SW 1271 (cell line): ENCODE results near the gene SLC6A6.

Experiments used
- DNase-seq, 2 experiments: peaks; one replicate each; lab custom pipeline; 2025; lab: John Stamatoyannopoulos, UW

SLC6A6 gene

GRCh38 chr3:14372587-14372986 is 29.8 kb upstream of the SLC6A6 start:
- DNase-seq = no peak

GRCh38 chr3:14373753-14374376 is 28.5 kb upstream of the SLC6A6 start:
- no peak for DNase-seq

GRCh38 chr3:14374444-14374883 is 27.9 kb upstream of the SLC6A6 start:
- no peak for DNase-seq

GRCh38 chr3:14375192-14375591 is 27.2 kb upstream of the SLC6A6 start:
- no peak for DNase-seq

- DNase-seq = no peak
Observed at GRCh38 chr3:14376348-14377043, 25.9 kb upstream of the SLC6A6 start.

GRCh38 chr3:14377044-14377837 is 25.2 kb upstream of the SLC6A6 start:
- no peak for DNase-seq

- no peak for DNase-seq
Observed at GRCh38 chr3:14377838-14378169, 24.6 kb upstream of the SLC6A6 start.

- DNase-seq = no peak
Observed at GRCh38 chr3:14378415-14378814, 24.0 kb upstream of the SLC6A6 start.

GRCh38 chr3:14379843-14380242 is 22.6 kb upstream of the SLC6A6 start:
- DNase-seq = no peak

- DNase-seq = no peak
Observed at GRCh38 chr3:14386254-14386653, 16.2 kb upstream of the SLC6A6 start.

- no peak for DNase-seq
Observed at GRCh38 chr3:14388201-14388600, 14.2 kb upstream of the SLC6A6 start.

GRCh38 chr3:14389166-14389606 is 13.2 kb upstream of the SLC6A6 start:
- no peak for DNase-seq

GRCh38 chr3:14389716-14390115 is 12.7 kb upstream of the SLC6A6 start:
- no peak for DNase-seq

- no peak for DNase-seq
Observed at GRCh38 chr3:14391033-14391432, 11.4 kb upstream of the SLC6A6 start.

- DNase-seq = no peak
Observed at GRCh38 chr3:14392231-14392630, 10.2 kb upstream of the SLC6A6 start.

- no peak for DNase-seq
Observed at GRCh38 chr3:14392803-14393319, 9.5 kb upstream of the SLC6A6 start.

GRCh38 chr3:14393440-14394106 is 8.8 kb upstream of the SLC6A6 start:
- no peak for DNase-seq

GRCh38 chr3:14396031-14396692 is 6.2 kb upstream of the SLC6A6 start:
- DNase-seq = no peak

- DNase-seq = no peak
Observed at GRCh38 chr3:14397046-14397445, 5.4 kb upstream of the SLC6A6 start.

- no peak for DNase-seq
Observed at GRCh38 chr3:14397531-14397930, 4.9 kb upstream of the SLC6A6 start.

- no peak for DNase-seq
Observed at GRCh38 chr3:14397940-14398796, 4.2 kb upstream of the SLC6A6 start.
